IPS-20b (cell line): ENCODE data around the gene PLG.
"Not testable (repeated sequence)": the region's sequence is repeated elsewhere in the genome, so short reads cannot be mapped to it uniquely, and the experiment has no call there.

Experiments
- H3K27ac ChIP-seq: one replicate; pipeline ENCODE4 v1.5.1; 2013; ENCODE audit warnings: low read length
- H3K27me3 ChIP-seq: 2 replicates; pipeline ENCODE4 v1.6.1; 2013; ENCODE audit warnings: mild to moderate bottlenecking, low read length, inconsistent platforms; ENCODE audit not compliant: insufficient read depth
- H3K36me3 ChIP-seq: 2 replicates; pipeline ENCODE4 v1.6.1; 2013; ENCODE audit warnings: low read depth, mild to moderate bottlenecking, inconsistent platforms, low read length, moderate library complexity; ENCODE audit not compliant: insufficient read depth
- H3K4me1 ChIP-seq: 2 replicates; pipeline ENCODE4 v1.6.1; 2013; ENCODE audit warnings: mild to moderate bottlenecking, control low read depth, inconsistent platforms, low read length, moderate library complexity; ENCODE audit not compliant: insufficient read depth
- H3K4me3 ChIP-seq: 2 replicates; pipeline ENCODE4 v1.5.1; 2013; ENCODE audit warnings: mild to moderate bottlenecking, low read length, inconsistent platforms
- H3K9ac ChIP-seq: 2 replicates; pipeline ENCODE4 v1.6.1; 2013; ENCODE audit warnings: low read depth, mild to moderate bottlenecking, inconsistent platforms, low read length, moderate library complexity
- H3K9me3 ChIP-seq: 2 replicates; pipeline ENCODE4 v1.6.1; 2013; ENCODE audit warnings: mild to moderate bottlenecking, low read depth, low read length, inconsistent platforms; ENCODE audit not compliant: insufficient read depth

PLG gene

DNA sequence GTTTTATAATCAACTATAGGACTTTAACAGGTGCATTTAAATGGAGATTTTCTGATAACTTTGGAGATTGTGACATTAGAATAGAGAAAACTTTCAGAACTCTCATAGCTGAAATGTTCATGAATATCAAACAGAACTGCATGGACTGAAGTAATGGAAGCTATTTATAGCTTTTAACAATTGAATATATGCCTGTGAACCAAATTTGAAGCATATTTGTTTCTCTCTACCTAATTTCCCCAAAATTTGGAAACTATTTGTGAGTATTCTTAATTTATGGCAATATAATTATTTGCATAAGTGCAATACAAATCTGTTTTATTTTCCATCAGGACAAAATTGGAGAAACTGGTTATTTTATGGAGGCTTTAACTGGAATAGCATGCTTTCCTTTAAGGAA lies 96.6 kb downstream of the PLG start:
- no peaks in the 10 kb centered on the region for H3K36me3 ChIP-seq
- H3K9me3 ChIP-seq = peaks cover 28% of the 10 kb centered on the region
- H3K27me3 ChIP-seq = no peaks in the 10 kb centered on the region
- H3K4me3 ChIP-seq = no peak overlapping the region
- no peak overlapping the region for H3K9ac ChIP-seq
- no peak overlapping the region for H3K27ac ChIP-seq
- H3K4me1 ChIP-seq = peaks cover 5% of the 10 kb centered on the region

DNA sequence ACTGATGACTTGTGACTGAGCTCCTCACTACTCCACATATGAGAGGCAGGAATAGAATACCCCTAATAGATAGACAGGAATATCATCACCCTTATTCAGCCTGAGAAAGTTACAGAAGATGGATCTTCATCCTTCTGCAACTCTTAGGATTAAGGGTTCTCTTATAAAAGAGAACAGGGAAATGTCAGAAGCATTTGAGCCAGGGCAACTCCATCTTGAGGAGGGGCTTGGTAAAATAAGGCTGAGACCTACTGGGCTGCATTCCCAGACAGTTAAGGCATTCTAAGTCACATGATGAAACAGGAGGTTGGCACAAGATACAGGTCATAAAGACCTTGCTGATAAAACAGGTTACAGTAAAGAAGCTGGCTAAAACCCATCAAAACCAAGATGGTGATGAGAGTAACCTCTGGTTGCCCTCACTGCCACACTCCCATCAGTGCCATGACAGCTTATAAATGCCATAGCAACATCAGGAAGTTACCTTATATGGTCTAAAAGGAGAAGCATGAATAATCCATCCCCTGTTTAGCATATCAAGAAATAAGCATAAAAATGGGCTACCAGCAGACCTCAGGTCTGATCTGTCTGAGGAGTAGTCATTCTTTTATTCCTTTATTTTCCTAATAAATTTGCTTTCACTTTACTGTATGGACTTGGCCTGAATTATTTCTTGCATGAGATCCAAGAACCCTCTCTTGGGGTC lies 97.9 kb downstream of the PLG start:
- Histone ChIP-seq H3K36me3 (no peaks in the 10 kb centered on the region), H3K27me3 (no peaks in the 10 kb centered on the region), H3K4me3 (no peak overlapping the region), H3K9me3 (peaks cover 28% of the 10 kb centered on the region), H3K9ac (no peak overlapping the region), H3K27ac (no peak overlapping the region), H3K4me1 (no peaks in the 10 kb centered on the region)

DNA sequence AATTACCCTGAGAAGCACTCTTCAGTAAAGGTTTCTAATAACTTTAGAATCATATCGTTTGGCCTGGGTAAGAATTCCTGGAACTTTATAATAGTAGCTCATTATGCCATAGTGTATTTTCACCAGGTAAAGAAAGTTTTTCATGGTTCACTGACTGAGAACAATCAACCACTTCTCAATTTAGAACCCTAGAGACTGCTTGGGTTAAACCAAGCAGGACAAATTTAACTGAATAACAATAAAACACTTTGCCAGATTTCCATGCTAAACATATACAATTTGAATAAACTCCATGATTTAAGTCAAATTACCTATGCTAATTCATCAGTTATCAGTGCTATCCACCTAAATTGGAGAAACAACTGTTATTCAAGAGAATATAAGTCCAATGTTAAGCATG lies 99.4 kb downstream of the PLG start:
- Histone ChIP-seq H3K9ac (no peak overlapping the region), H3K9me3 (peaks cover 28% of the 10 kb centered on the region), H3K4me3 (no peak overlapping the region), H3K36me3 (no peaks in the 10 kb centered on the region), H3K4me1 (no peaks in the 10 kb centered on the region), H3K27me3 (no peaks in the 10 kb centered on the region), H3K27ac (no peak overlapping the region)

DNA sequence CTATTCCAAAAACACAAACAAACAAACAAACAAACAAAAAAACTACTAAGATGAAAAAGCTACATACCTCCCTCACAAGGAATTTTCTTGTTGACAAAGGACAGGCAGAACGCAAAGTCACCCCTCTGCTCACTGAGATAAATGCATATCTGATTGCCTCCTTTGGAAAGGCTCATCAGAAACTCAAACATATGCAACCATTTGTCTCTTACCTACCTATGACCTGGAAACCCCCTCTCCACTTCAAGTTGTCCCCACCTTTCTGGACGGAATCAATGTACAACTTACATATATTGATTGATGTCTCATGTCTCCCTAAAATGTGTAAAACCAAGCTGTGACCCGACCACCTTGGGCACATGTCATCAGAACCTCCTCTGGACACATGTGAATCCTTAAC lies 100.0 kb downstream of the PLG start:
- peaks cover 28% of the 10 kb centered on the region for H3K9me3 ChIP-seq
- not testable (repeated sequence) for H3K36me3 ChIP-seq, H3K9ac ChIP-seq, H3K4me3 ChIP-seq, H3K27me3 ChIP-seq, H3K4me1 ChIP-seq, H3K27ac ChIP-seq
